Measurements from ENCODE around the gene DDX4.
A peak's percentile ranks its signal among the peaks of the same experiment; 100 is the strongest.
"Not testable (repeated sequence)": the region's sequence is repeated elsewhere in the genome, so short reads cannot be mapped to it uniquely, and the experiment has no call there.

Gene DDX4

DNA sequence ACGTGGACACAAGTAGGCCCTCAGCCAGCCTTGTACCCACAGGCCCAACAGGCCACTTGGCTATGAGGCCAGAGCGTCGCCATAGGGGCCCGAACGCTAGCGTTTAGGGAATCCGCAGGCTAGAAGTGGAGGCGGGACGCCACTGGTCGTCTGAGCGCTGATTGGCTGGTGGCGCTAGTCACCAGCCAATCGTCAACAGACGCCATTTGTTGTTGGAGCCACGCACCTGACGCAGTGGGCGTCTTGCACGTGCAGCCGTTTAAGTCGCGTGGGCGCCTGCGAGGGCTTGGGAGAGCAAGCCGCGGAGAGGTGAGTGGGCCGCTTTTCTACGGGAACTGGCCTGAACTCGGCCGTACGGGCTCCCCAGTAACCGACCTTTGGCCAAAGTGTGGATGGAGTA, at the start of gene DDX4:
TSS of gene DDX4 (plus strand) at position 269 of the 400 bp plus-strand sequence. CDS start 903 bp downstream, outside the sequence.
- no peak within 1 kb of the TSS for H3K4me3 ChIP-seq (ENCODE audit: low read depth, low read length)
- TF ChIP-seq, protein P1, sequence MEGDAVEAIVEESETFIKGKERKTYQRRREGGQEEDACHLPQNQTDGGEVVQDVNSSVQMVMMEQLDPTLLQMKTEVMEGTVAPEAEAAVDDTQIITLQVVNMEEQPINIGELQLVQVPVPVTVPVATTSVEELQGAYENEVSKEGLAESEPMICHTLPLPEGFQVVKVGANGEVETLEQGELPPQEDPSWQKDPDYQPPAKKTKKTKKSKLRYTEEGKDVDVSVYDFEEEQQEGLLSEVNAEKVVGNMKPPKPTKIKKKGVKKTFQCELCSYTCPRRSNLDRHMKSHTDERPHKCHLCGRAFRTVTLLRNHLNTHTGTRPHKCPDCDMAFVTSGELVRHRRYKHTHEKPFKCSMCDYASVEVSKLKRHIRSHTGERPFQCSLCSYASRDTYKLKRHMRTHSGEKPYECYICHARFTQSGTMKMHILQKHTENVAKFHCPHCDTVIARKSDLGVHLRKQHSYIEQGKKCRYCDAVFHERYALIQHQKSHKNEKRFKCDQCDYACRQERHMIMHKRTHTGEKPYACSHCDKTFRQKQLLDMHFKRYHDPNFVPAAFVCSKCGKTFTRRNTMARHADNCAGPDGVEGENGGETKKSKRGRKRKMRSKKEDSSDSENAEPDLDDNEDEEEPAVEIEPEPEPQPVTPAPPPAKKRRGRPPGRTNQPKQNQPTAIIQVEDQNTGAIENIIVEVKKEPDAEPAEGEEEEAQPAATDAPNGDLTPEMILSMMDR (IDR thresholded peaks at IDR 0.05; ENCODE audit: low read depth, low read length, missing control alignments): no peak
- no peak for DNase-seq (ENCODE audit: low read depth)

DNA sequence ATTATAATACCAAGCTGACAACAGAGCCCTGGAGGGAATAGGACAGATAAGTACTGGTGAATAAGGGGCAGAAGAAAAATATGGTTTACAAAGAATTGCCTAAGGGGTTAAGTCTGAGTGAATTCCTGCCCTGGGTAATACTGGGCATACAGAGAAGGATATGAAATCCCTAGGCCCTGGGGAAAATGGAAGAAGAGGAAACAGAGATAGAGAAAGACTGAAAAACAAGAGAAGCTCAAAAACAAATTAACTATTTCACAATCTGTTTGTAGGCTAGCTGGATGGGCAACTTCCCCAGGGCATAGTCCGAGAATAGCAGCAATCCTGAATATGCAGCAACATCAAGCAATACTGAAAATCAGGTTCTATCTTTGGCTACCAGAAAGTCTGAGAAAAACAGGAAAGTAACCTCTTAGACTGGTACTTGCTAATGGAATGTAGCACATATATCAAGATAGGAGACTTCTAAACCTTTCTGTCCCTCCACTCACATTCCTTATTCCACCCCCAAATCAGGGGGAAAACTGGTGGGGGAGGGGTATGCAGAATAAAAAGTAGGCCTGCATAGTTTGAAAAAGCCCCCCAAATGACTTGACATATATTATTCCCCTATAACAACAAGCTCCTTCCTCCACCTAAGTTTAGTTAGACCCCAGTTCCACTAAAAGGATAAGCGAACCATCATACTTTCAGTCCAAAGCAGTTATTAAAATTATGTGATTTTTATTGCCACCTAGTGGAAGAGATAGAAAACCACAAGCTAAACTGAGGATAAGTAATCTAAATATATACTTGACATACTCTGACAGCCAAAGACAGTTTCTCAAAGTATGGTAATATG, 46.4 kb upstream of the DDX4 start:
- no peak overlapping the region for H3K4me3 ChIP-seq (ENCODE audit: low read depth, low read length)
- TF ChIP-seq, protein P1 (IDR thresholded peaks at IDR 0.05; ENCODE audit: low read depth, low read length, missing control alignments): peak; percentile 44
- no peak for DNase-seq (ENCODE audit: low read depth)

DNA sequence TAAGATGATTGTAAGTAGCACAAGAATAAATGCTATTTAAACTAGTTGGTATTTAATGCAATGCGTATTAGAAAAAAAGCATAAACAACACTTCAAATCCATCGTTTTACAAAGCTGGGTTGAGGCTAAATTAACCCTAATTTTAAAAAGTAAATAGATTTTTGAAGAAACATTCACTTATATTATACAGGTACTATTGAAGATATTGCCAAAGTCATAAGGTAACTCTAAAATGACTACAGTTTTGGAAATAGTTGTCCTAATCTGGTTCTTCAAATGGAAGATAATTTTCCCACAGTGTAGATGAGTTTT, 45.8 kb upstream of the DDX4 start:
- DNase-seq (ENCODE audit: low read depth): no peak
- TF ChIP-seq, protein P1 (IDR thresholded peaks at IDR 0.05; ENCODE audit: low read depth, low read length, missing control alignments): no peak
- H3K4me3 ChIP-seq (ENCODE audit: low read depth, low read length): no peak overlapping the region

DNA sequence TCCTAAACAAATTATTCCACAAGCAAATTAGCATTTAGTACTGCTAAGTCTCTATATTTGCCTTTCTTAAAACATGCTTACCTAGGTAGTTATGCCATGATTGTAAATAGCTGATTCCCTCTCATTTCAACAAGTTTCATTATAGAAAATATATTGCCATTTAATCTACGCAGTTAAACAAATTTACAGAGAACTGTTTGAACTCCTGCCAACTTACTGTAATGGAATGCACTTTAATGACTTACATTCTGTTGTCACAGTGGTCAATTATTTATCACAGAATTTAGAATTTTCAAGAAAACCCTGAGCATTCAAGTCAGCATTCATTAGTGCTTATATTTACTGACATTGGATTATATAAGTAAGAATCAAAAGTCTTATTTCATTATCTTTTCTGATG, 45.4 kb upstream of the DDX4 start:
- TF ChIP-seq, protein P1 (IDR thresholded peaks at IDR 0.05; ENCODE audit: low read depth, low read length, missing control alignments): no peak
- H3K4me3 ChIP-seq (ENCODE audit: low read depth, low read length): no peak overlapping the region
- DNase-seq (ENCODE audit: low read depth): no peak

DNA sequence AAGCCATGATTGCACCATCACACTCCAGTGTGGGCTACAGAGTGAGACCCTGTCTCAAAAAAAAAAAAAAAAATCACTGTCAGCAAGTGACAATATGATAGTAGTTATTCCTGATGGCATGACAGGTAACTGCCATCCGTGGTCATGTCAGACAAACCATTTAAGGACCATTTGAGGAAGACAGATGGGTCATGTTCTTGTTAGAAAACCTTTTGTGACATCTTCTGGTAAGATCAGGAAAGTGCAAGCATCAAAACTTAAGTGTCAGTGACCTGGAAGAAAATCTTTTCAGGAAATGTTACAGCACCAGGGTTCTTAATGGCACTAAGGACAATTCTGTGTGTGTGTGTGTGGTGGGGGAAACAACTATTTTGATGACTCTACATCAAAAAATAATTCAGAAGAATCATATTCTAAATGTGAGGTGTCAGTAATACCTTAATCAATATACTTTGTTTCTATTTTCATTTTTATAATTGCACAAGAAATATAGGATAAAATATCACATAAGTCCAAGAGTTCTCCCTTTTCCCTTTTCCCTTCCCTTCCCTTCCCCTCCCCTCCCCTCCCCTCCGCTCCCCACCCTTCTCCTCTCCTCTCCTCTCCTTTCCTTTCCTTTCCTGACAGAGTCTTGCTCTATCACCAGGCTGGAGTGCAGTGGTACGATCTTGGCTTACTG, 43.6 kb upstream of the DDX4 start:
- H3K4me3 ChIP-seq (ENCODE audit: low read depth, low read length): no peak overlapping the region
- DNase-seq (ENCODE audit: low read depth): no peak
- TF ChIP-seq, protein P1 (IDR thresholded peaks at IDR 0.05; ENCODE audit: low read depth, low read length, missing control alignments): peak; percentile 56

DNA sequence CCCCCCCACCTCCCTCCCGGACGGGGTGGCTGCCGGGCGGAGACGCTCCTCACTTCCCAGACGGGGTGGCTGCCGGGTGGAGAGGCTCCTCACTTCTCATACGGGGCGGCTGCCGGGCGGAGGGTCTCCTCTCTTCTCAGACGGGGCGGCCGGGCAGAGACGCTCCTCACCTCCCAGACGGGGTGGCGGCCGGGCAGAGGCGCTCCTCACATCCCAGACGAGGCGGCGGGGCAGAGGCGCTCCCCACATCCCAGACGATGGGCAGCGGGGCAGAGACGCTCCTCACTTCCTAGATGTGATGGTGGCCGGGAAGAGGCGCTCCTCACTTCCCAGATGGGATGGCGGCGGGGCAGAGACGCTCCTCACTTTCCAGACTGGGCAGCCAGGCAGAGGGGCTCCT, 41.2 kb upstream of the DDX4 start:
- H3K4me3 ChIP-seq (ENCODE audit: low read depth, low read length); DNase-seq (ENCODE audit: low read depth): not testable (repeated sequence)

DNA sequence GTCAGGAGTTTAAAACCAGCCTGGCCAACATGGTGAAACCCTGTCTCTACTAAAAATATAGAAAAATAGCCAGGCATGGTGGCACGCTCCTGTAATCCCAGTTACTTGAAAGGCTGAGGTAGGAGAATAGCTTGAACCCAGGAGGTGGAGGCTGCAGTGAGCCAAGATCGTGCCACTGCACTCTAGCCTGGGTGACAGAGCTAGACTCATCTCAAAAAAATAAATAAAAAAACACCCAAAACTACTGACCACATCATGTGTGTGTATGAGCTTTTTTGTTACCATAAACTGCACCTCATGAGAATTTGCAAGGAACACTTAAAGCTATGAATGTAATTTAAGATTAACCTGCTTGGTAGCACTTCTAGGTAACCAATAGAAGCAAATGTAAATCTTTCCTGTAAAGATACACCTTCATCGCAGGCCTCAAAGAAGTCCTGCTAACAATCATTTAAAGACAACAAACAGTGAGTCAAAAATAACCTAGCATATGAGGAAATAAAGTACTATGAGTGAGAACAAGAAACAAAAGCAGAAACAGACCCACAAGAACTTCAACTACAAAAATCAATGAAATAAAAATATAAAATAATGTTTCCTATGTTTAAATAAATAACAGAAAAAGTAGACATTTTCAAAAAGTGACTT, 38.7 kb upstream of the DDX4 start:
- DNase-seq (ENCODE audit: low read depth): no peak
- TF ChIP-seq, protein P1 (IDR thresholded peaks at IDR 0.05; ENCODE audit: low read depth, low read length, missing control alignments): no peak
- no peak overlapping the region for H3K4me3 ChIP-seq (ENCODE audit: low read depth, low read length)

Data from GM12864 (cell line).